GM18867 (cell line): ENCODE measurements around the gene TPR.

Source experiments
- ATAC-seq: cut with Tn5 transposase; IDR thresholded peaks from one replicate; pipeline ENCODE4 v1.9.1; 2021; ENCODE audit warnings: mild to moderate bottlenecking, moderate library complexity; ENCODE audit not compliant: unreplicated experiment

The TPR gene

GRCh38 chr1:186291271-186291670 lies 83.8 kb downstream of the TPR start:
- ATAC-seq = no peak

- ATAC-seq = no peak
Measured at GRCh38 chr1:186289943-186290545, 85.0 kb downstream of the TPR start.

- no peak for ATAC-seq
Measured at GRCh38 chr1:186286615-186287315, 88.3 kb downstream of the TPR start.

GRCh38 chr1:186283374-186283773 lies 91.7 kb downstream of the TPR start:
- no peak for ATAC-seq

GRCh38 chr1:186282466-186282865 lies 92.6 kb downstream of the TPR start:
- ATAC-seq = no peak

- ATAC-seq = no peak
Measured at GRCh38 chr1:186275822-186276221, 99.2 kb downstream of the TPR start.

- ATAC-seq = no peak
Measured at GRCh38 chr1:186272486-186272885, 102.6 kb downstream of the TPR start.

- no peak for ATAC-seq
Measured at GRCh38 chr1:186271032-186271431, 104.0 kb downstream of the TPR start.
